ENCODE measurements around the gene LMAN1L. TPM values are rescaled to one million over a fixed set of nuclear protein-coding genes. Genes with fewer than 3 reads are reported as not detected.

LMAN1L gene
- total RNA-seq, 4 donors from 2014 or later = not detected

DNA sequence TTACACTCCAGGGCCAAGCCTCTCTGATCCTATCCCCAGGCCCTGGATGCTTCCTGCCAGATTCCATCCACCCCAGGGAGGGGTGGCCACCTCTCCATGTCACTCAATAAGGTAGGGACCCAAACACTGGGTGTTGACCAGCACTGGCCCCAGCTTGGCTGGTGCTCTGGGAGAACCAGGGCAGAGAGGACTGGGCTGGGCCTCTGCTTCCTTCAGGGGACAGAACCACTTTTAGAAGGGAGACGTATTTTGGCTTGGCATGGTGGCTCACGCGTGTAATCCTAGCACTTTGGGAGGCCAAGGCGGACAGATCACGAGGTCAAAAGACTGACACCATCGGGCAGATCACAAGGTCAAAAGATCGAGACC is 9.1 kb downstream of the LMAN1L start:
- Histone ChIP-seq H3K27me3 (peaks cover 2 to 3% (median 2%) of the 10 kb centered on the region in 3 donors), H3K36me3 (no peaks in the 10 kb centered on the region), H3K27ac (no peak overlapping the region), H3K4me3 (no peak overlapping the region), H3K9me3 (no peaks in the 10 kb centered on the region), H3K4me1 (peaks cover 0 to 5% of the 10 kb centered on the region in 2 donors)
- no peak for TF ChIP-seq POLR2A (IDR thresholded peaks at IDR 0.05)
- ATAC-seq = no peak
- no peak for DNase-seq
- in situ Hi-C loops (cut with MboI; ENCODE audit: low sequenced_read_pairs in 4 of 4) (no loop called here), intact Hi-C loops (cut with DNase I; ENCODE audit: low total_unique reads) (no loop called here)

DNA sequence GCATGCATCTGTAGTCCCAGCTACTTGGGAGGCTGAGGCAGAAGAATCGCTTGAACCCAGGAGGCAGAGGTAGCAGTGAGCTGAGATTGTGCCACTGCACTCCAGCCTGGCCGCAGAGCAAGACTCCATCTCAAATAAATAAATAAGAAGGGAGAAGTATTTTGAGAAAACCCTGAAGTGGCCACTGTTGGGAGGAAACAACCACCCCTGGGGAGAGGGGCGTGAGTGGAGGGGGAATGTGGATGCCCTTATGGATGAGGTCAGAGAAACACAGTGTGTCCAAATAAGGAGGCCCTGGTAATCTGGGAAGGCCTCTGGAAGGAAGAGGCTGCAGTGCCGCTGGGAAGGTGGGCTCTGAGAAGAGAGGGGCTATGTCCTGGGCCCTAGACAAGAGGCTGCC is 9.6 kb downstream of the LMAN1L start:
- no peak for ATAC-seq
- Histone ChIP-seq H3K4me1 (peaks cover 0 to 5% of the 10 kb centered on the region in 2 donors), H3K9me3 (no peaks in the 10 kb centered on the region), H3K4me3 (no peak overlapping the region), H3K27ac (no peak overlapping the region), H3K36me3 (no peaks in the 10 kb centered on the region), H3K27me3 (peaks cover 6 to 7% (median 7%) of the 10 kb centered on the region in 3 donors)
- in situ Hi-C loops (cut with MboI; ENCODE audit: low sequenced_read_pairs in 4 of 4) (no loop called here), intact Hi-C loops (cut with DNase I; ENCODE audit: low total_unique reads) (no loop called here)
- DNase-seq = no peak
- TF ChIP-seq POLR2A (IDR thresholded peaks at IDR 0.05) = no peak
- TF ChIP-seq, protein P1, sequence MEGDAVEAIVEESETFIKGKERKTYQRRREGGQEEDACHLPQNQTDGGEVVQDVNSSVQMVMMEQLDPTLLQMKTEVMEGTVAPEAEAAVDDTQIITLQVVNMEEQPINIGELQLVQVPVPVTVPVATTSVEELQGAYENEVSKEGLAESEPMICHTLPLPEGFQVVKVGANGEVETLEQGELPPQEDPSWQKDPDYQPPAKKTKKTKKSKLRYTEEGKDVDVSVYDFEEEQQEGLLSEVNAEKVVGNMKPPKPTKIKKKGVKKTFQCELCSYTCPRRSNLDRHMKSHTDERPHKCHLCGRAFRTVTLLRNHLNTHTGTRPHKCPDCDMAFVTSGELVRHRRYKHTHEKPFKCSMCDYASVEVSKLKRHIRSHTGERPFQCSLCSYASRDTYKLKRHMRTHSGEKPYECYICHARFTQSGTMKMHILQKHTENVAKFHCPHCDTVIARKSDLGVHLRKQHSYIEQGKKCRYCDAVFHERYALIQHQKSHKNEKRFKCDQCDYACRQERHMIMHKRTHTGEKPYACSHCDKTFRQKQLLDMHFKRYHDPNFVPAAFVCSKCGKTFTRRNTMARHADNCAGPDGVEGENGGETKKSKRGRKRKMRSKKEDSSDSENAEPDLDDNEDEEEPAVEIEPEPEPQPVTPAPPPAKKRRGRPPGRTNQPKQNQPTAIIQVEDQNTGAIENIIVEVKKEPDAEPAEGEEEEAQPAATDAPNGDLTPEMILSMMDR (IDR thresholded peaks at IDR 0.05 in 4 of 5, conservative IDR thresholded peaks at IDR 0.05 in 1 of 5) = no peak

DNA sequence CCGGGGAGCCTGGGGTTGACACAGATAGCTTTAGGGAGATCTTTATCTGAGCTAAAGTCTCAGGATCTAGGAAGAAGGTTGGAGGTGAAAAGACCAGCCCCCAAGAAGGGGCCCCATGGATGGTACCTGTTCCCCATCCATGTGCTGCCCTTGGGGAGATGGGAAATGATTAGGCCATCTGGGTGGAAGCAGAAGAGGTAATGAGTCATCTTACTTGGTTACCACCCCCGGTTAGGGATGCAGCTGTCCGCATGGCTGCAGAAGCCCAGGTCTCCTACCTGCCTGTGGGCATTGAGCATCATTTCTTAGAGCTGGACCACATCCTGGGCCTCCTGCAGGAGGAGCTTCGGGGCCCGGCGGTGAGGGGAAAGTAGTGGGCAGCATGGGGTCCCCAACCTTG is 10.7 kb downstream of the LMAN1L start:
- ATAC-seq (no peak), DNase-seq (no peak)
- intact Hi-C loops (cut with DNase I; ENCODE audit: low total_unique reads) = no loop called here
- H3K4me1 ChIP-seq = no peaks in the 10 kb centered on the region
- no peaks in the 10 kb centered on the region for H3K36me3 ChIP-seq
- H3K4me3 ChIP-seq = no peak overlapping the region
- TF ChIP-seq, protein P1 (IDR thresholded peaks at IDR 0.05 in 4 of 5, conservative IDR thresholded peaks at IDR 0.05 in 1 of 5) = no peak
- TF ChIP-seq POLR2A (IDR thresholded peaks at IDR 0.05) = no peak
- peaks cover 6 to 13% (median 7%) of the 10 kb centered on the region in 3 donors for H3K27me3 ChIP-seq
- in situ Hi-C loops (cut with MboI; ENCODE audit: low sequenced_read_pairs in 4 of 4) = no loop called here
- H3K9me3 ChIP-seq = no peaks in the 10 kb centered on the region
- no peak overlapping the region for H3K27ac ChIP-seq

DNA sequence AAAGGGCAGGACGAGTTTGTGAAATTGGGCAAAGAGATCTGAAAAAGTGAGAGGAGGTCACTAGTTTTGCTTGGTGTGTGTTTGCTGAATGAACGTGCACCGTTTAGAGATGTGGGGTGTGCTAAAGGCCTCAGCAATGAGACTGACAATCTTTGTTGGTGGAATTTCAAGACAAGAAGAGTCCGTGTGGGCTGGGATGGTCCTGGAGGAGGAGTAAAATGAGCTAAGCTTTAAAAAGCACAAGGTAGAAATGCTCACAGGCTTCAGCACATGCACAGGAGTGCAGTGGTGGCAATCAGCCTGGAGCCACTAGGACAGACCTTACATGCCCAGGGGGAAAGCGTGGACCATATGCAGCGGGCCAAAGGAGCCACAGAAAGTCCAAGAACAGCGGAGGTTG is 12.3 kb downstream of the LMAN1L start:
- Histone ChIP-seq H3K4me3 (no peak overlapping the region), H3K27me3 (peaks cover 6 to 13% (median 7%) of the 10 kb centered on the region in 3 donors)
- in situ Hi-C loops (cut with MboI; ENCODE audit: low sequenced_read_pairs in 4 of 4) = no loop called here

DNA sequence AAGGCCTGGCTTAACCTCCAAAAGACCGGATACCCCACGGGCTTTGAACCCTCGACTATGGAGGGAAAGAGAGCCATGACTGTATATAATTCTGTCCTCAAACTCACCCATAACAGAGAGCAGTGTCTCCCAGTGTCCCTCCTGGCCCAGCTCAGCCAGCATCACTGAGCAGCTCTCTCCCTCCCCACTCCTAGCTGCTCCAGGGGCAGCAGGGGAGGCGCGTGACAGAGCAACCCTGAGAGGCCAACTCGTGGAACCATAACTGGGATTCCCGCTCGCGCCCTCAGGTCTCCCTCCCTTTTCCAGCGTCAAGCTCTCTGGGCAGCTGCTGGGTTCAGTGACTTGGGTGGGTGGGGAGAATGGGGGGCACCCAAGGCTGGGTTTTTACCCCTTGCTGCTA is 13.2 kb downstream of the LMAN1L start:
- intact Hi-C loops (cut with DNase I; ENCODE audit: low total_unique reads) (no loop called here), in situ Hi-C loops (cut with MboI; ENCODE audit: low sequenced_read_pairs in 4 of 4) (no loop called here)
- TF ChIP-seq, protein P1 (IDR thresholded peaks at IDR 0.05 in 4 of 5, conservative IDR thresholded peaks at IDR 0.05 in 1 of 5) = no peak
- no peak for TF ChIP-seq POLR2A (IDR thresholded peaks at IDR 0.05)
- Histone ChIP-seq H3K4me1 (peaks cover 0 to 2% of the 10 kb centered on the region in 2 donors), H3K27me3 (peaks cover 6 to 13% (median 7%) of the 10 kb centered on the region in 3 donors), H3K27ac (no peak overlapping the region), H3K4me3 (no peak overlapping the region), H3K9me3 (no peaks in the 10 kb centered on the region), H3K36me3 (no peaks in the 10 kb centered on the region)
- ATAC-seq (no peak), DNase-seq (no peak)

More for the DNA sequence above, 12.3 kb downstream of the LMAN1L start:
- DNase-seq (no peak), ATAC-seq (no peak)
- TF ChIP-seq, protein P1 (IDR thresholded peaks at IDR 0.05 in 4 of 5, conservative IDR thresholded peaks at IDR 0.05 in 1 of 5) = no peak
- no peak for TF ChIP-seq POLR2A (IDR thresholded peaks at IDR 0.05)
- Histone ChIP-seq H3K27ac (no peak overlapping the region), H3K4me1 (no peaks in the 10 kb centered on the region), H3K36me3 (no peaks in the 10 kb centered on the region), H3K9me3 (no peaks in the 10 kb centered on the region)
- intact Hi-C loops (cut with DNase I; ENCODE audit: low total_unique reads) = no loop called here
